Keratinocyte (primary cell): ENCODE results near the gene RBFOX1. TPM values are rescaled to one million over a fixed set of nuclear protein-coding genes. Genes with fewer than 3 reads are reported as not detected.

ENCODE experiments used
- DNase-seq: peaks from one replicate; pipeline ENCODE4 v3.0.0-alpha.2; 2011; ENCODE audit warnings: low read depth, missing footprints, low spot score
- FAIRE-seq: peaks from 2 replicates; lab custom pipeline; 2011; peaks lifted over from hg19 to GRCh38; lab: Jason Lieb, UNC
- H2AFZ ChIP-seq: 2 replicates; pipeline ENCODE4 v1.6.0; 2012; ENCODE audit warnings: low read length, control low read depth, inconsistent platforms; ENCODE audit not compliant: control insufficient read depth
- H3K27ac ChIP-seq: 2 replicates; pipeline ENCODE4 v1.5.1; 2011; ENCODE audit warnings: low read length; ENCODE audit not compliant: control insufficient read depth, insufficient read depth
- H3K27me3 ChIP-seq: 3 replicates; pipeline ENCODE4 v1.6.0; 2011; ENCODE audit warnings: low read length; ENCODE audit not compliant: control insufficient read depth, insufficient read depth; ENCODE audit errors: extremely low read depth
- H3K36me3 ChIP-seq, 2 experiments: 2 replicates in 1 of 2; 3 replicates in 1 of 2; pipeline ENCODE4 v1.5.1; 2011; ENCODE audit warnings: low read length in 2 of 2, mild to moderate bottlenecking in 1 of 2; ENCODE audit not compliant: control insufficient read depth in 2 of 2, insufficient read depth in 2 of 2; ENCODE audit errors: extremely low read depth in 1 of 2
- H3K4me1 ChIP-seq: 3 replicates; pipeline ENCODE4 v1.5.1; 2011; ENCODE audit warnings: low read length; ENCODE audit not compliant: control insufficient read depth, insufficient read depth; ENCODE audit errors: extremely low read depth
- H3K4me2 ChIP-seq: 3 replicates; pipeline ENCODE4 v1.6.0; 2011; ENCODE audit warnings: low read depth, low read length; ENCODE audit not compliant: control insufficient read depth, insufficient read depth; ENCODE audit errors: extremely low read depth
- H3K4me3 ChIP-seq, 3 experiments: fragments of 200-600 bp in 1 of 3; sonication (generic) in 1 of 3; 2 replicates in 2 of 3; 3 replicates in 1 of 3; pipeline ENCODE4 v1.5.1; 2011 to 2016; ENCODE audit warnings: low read length in 3 of 3, mild to moderate bottlenecking in 3 of 3, control low read depth in 2 of 3, inconsistent platforms in 1 of 3, low read depth in 1 of 3, mixed read lengths in 1 of 3, mixed run types in 1 of 3, moderate library complexity in 1 of 3; ENCODE audit not compliant: control insufficient read depth in 2 of 3, insufficient read depth in 2 of 3; ENCODE audit errors: extremely low read depth in 1 of 3
- H3K79me2 ChIP-seq: 2 replicates; pipeline ENCODE4 v1.6.0; 2012; ENCODE audit warnings: low read length; ENCODE audit not compliant: control insufficient read depth, insufficient read depth
- H3K9ac ChIP-seq: 3 replicates; pipeline ENCODE4 v1.6.0; 2011; ENCODE audit warnings: low read length; ENCODE audit not compliant: control insufficient read depth, insufficient read depth; ENCODE audit errors: extremely low read depth
- H3K9me1 ChIP-seq: 3 replicates; pipeline ENCODE4 v1.6.0; 2011; ENCODE audit warnings: low read length; ENCODE audit not compliant: control insufficient read depth, insufficient read depth; ENCODE audit errors: extremely low read depth
- H3K9me3 ChIP-seq: 2 replicates; pipeline ENCODE4 v1.5.1; 2012; ENCODE audit warnings: low read depth, low read length; ENCODE audit not compliant: control insufficient read depth
- H4K20me1 ChIP-seq: 3 replicates; pipeline ENCODE4 v1.6.0; 2011; ENCODE audit warnings: low read length; ENCODE audit not compliant: control insufficient read depth, insufficient read depth; ENCODE audit errors: extremely low read depth
- EZH2 ChIP-seq: IDR thresholded peaks from one replicate; pipeline ENCODE4 v1.6.1; 2012; ENCODE audit warnings: inconsistent platforms, mild to moderate bottlenecking, low read length, moderate library complexity
- dilution Hi-C: fragments of 300-500 bp; cut with MboI; formaldehyde crosslinking; loops from one replicate; pipeline ENCODE4 v1.7.0; 2020; ENCODE audit warnings: low sequenced_read_pairs; ENCODE audit not compliant: extremely low pct_ligation_motif_present
- polyA plus RNA-seq, 5 experiments: library from polyadenylated mRNA; depleted of rRNA in 3 of 5; stranded (reverse) in 3 of 5; stranded (forward) in 1 of 5; unstranded in 1 of 5; fragments of >200 nt; gene quantifications; 1 replicate in 1 of 5; 2 replicates in 3 of 5; 3 replicates in 1 of 5; pipeline versions ENCODE4 v1.2.1 to v1.2.3, GENCODE V29; 2011 to 2012; ENCODE audit warnings: missing spikeins in 2 of 5, low read depth in 1 of 5, low replicate concordance in 1 of 5
- TF ChIP-seq, protein P1 (sequence below), 3 experiments: IDR thresholded peaks in 1 of 3; conservative IDR thresholded peaks in 1 of 3; optimal IDR thresholded peaks in 1 of 3; 2 replicates in 2 of 3; 3 replicates in 1 of 3; pipeline versions ENCODE3 to v1.5.1; 2011; ENCODE audit warnings: low read length in 3 of 3, mild to moderate bottlenecking in 3 of 3, moderate library complexity in 2 of 3, control low read depth in 1 of 3, inconsistent platforms in 1 of 3; ENCODE audit not compliant: insufficient read depth in 2 of 3; ENCODE audit errors: extremely low read depth in 1 of 3

RBFOX1 gene
- polyA plus RNA-seq, 1 donor (not counting 4 experiments of a cell fraction or from before 2014, with no cell fraction given) = not detected

DNA sequence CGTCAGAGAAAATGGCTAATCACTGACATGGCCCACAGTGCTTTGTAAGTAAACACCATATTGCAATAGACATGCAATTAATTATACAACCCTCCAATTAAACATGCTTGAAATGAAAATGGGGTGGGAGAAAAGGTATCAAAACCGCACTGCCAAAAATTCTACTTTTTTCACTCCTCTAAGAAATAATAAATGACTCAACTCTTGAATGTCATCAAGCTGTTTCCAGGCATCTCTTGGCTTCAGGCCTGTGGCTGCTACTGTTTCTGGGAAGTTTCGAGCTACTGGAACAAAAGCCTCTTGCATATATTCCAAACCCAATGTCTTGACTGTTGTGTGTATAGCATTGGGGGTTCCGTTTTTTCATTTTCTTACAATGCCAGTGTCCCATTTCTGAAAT lies 412.6 kb downstream of the RBFOX1 start:
- Histone ChIP-seq H4K20me1 (no peaks in the 10 kb centered on the region), H3K79me2 (no peaks in the 10 kb centered on the region), H3K27ac (no peak overlapping the region), H3K9me3 (peaks cover 2% of the 10 kb centered on the region), H3K4me2 (no peak overlapping the region), H3K27me3 (no peaks in the 10 kb centered on the region), H3K36me3 (no peaks in the 10 kb centered on the region), H3K4me3 (no peak overlapping the region), H3K9ac (no peak overlapping the region), H3K4me1 (no peaks in the 10 kb centered on the region), H2AFZ (no peak overlapping the region), H3K9me1 (no peaks in the 10 kb centered on the region)
- no peak for DNase-seq
- FAIRE-seq = no peak
- TF ChIP-seq, protein P1, sequence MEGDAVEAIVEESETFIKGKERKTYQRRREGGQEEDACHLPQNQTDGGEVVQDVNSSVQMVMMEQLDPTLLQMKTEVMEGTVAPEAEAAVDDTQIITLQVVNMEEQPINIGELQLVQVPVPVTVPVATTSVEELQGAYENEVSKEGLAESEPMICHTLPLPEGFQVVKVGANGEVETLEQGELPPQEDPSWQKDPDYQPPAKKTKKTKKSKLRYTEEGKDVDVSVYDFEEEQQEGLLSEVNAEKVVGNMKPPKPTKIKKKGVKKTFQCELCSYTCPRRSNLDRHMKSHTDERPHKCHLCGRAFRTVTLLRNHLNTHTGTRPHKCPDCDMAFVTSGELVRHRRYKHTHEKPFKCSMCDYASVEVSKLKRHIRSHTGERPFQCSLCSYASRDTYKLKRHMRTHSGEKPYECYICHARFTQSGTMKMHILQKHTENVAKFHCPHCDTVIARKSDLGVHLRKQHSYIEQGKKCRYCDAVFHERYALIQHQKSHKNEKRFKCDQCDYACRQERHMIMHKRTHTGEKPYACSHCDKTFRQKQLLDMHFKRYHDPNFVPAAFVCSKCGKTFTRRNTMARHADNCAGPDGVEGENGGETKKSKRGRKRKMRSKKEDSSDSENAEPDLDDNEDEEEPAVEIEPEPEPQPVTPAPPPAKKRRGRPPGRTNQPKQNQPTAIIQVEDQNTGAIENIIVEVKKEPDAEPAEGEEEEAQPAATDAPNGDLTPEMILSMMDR (optimal IDR thresholded peaks at IDR 0.05 in 1 of 3, IDR thresholded peaks at IDR 0.05 in 1 of 3, conservative IDR thresholded peaks at IDR 0.05 in 1 of 3; ENCODE audit: extremely low read depth in 1 of 3, insufficient read depth in 2 of 3, low read length in 3 of 3) = no peak
- TF ChIP-seq EZH2 = no peak
- dilution Hi-C loops = no loop called here

DNA sequence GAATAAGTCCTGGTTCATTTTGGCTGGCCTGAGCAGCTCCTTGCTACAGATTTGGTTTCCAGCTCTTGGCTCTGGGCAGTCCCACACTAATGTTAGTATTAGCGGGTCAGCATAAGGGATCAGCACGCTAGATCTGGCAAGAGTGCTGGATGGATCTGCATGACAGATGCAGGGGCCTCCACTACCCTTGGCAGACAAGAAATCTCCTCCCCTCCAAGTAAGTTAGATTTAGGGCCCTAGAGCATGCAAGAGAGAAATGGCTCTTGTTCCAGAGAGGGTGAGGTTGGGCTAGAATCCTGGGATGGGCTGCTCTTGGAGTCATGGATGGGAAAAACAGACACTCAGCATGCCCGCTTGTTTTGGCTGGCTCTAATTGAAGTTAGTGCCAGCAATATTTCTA lies 414.3 kb downstream of the RBFOX1 start:
- no peak overlapping the region for H3K9ac ChIP-seq
- no peak overlapping the region for H3K27ac ChIP-seq
- H3K4me2 ChIP-seq = no peak overlapping the region
- no peak for TF ChIP-seq EZH2
- TF ChIP-seq, protein P1 (optimal IDR thresholded peaks at IDR 0.05 in 1 of 3, IDR thresholded peaks at IDR 0.05 in 1 of 3, conservative IDR thresholded peaks at IDR 0.05 in 1 of 3; ENCODE audit: extremely low read depth in 1 of 3, insufficient read depth in 2 of 3, low read length in 3 of 3) = no peak
- no peak for DNase-seq
- H4K20me1 ChIP-seq = no peaks in the 10 kb centered on the region
- no peaks in the 10 kb centered on the region for H3K9me1 ChIP-seq
- H3K36me3 ChIP-seq = no peaks in the 10 kb centered on the region
- H2AFZ ChIP-seq = no peak overlapping the region
- H3K27me3 ChIP-seq = no peaks in the 10 kb centered on the region
- H3K4me3 ChIP-seq = no peak overlapping the region
- FAIRE-seq = no peak
- dilution Hi-C loops = no loop called here
- H3K79me2 ChIP-seq = no peaks in the 10 kb centered on the region
- peaks cover 2% of the 10 kb centered on the region for H3K9me3 ChIP-seq
- no peaks in the 10 kb centered on the region for H3K4me1 ChIP-seq
